SK-N-SH (cell line): Measurements from ENCODE around the gene DENND1A.

ENCODE experiments used
- CTCF ChIP-seq: fragments of 200-600 bp; sonication (generic); IDR thresholded peaks from 2 replicates; pipeline ENCODE4 v1.6.1; 2017; ENCODE audit warnings: antibody characterized with exemption, mild to moderate bottlenecking, moderate library complexity
- GATA2 ChIP-seq: sonication (generic); formaldehyde crosslinking; IDR thresholded peaks from 2 replicates; pipeline ENCODE4 v1.5.0; 2020; ENCODE audit warnings: mild to moderate bottlenecking, missing genetic modification reagents
- MAX ChIP-seq: IDR thresholded peaks from 2 replicates; pipeline ENCODE4 v1.4.0; 2012; ENCODE audit warnings: low read depth
- POLR2AphosphoS5 ChIP-seq: IDR thresholded peaks from 2 replicates; pipeline ENCODE4 v1.6.1; 2012; ENCODE audit warnings: low read depth, low read length

- TF ChIP-seq POLR2AphosphoS5 (no peak), CTCF (no peak), GATA2 (CRISPR knock-in tag) (no peak), MAX (no peak)
Observed at GRCh38 chr9:123929177-123929869, 603 bp downstream of the DENND1A start.
